Esophagus squamous epithelium (tissue), 4 donors: Measurements from ENCODE around the gene GPR146.
A peak's percentile ranks its signal among the peaks of the same experiment; 100 is the strongest.

Experiments
- POLR2A ChIP-seq, 4 donors: fragments of 450-650 bp; IDR thresholded peaks; one replicate each; pipeline ENCODE4 v1.6.1; 2017; ENCODE audit warnings: antibody characterized with exemption in 4 of 4, mild to moderate bottlenecking in 4 of 4, moderate library complexity in 3 of 4
- TF ChIP-seq, protein P1 (sequence below), 6 experiments: fragments of 450-650 bp in 4 of 6; fragments of 200-600 bp in 2 of 6; sonication (generic) in 2 of 6; IDR thresholded peaks; one replicate each; pipeline ENCODE4 v1.5.1; 2016 to 2019; ENCODE audit warnings: antibody characterized with exemption in 6 of 6, mild to moderate bottlenecking in 4 of 6, moderate library complexity in 4 of 6

- TF ChIP-seq, protein P1, sequence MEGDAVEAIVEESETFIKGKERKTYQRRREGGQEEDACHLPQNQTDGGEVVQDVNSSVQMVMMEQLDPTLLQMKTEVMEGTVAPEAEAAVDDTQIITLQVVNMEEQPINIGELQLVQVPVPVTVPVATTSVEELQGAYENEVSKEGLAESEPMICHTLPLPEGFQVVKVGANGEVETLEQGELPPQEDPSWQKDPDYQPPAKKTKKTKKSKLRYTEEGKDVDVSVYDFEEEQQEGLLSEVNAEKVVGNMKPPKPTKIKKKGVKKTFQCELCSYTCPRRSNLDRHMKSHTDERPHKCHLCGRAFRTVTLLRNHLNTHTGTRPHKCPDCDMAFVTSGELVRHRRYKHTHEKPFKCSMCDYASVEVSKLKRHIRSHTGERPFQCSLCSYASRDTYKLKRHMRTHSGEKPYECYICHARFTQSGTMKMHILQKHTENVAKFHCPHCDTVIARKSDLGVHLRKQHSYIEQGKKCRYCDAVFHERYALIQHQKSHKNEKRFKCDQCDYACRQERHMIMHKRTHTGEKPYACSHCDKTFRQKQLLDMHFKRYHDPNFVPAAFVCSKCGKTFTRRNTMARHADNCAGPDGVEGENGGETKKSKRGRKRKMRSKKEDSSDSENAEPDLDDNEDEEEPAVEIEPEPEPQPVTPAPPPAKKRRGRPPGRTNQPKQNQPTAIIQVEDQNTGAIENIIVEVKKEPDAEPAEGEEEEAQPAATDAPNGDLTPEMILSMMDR (IDR thresholded peaks at IDR 0.05): no peak
- TF ChIP-seq POLR2A (IDR thresholded peaks at IDR 0.05): peak in 1 of 4 donors; percentile 7
Observed at GRCh38 chr7:1055956-1056784, 11.8 kb downstream of the GPR146 start.
